Fibroblast of skin of scalp (primary cell): ENCODE results near the gene KAT2A.
A peak's percentile ranks its signal among the peaks of the same experiment; 100 is the strongest.

ENCODE experiments used
- DNase-seq: peaks from one replicate; pipeline ENCODE4 v3.0.0-alpha.2; 2013

The KAT2A gene

DNA sequence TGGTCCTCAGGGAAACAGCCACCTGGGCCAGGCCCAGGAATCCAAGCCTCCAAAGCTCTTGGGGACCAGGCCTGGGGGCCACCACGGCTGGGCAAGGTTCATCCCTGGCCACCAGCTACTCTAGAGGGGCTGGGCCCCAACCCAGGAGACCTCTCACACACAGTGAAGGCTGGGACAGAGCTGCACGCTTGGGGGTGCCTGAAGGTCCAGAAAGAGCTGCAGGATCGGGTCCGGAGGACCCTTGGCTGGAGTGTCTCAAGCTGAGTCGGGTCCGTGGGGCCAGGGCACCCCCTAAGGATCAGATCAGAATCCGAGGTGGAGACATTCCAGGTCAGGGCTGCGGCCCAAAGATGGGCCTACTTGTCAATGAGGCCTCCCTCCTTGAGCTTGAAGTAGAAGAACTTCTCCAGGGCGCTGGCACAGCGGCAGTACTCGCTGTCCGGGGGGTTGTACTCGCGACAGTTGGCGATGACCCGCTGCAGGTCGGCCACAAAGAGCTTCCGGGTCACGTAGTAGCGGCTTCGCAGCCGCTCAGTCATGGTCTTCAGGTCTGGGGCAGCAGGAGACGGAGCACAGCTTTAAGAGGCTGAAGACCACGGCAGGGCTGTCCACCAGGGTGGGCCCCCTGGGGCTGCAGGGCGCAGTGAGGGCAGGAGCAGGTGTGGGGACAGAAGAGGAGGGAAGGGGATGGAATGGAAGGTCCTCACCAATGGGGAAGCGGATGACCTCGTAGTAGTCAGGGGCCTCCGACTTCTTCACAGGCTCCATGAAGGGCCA lies 7.7 kb downstream of the KAT2A start:
- DNase-seq: no peak

DNA sequence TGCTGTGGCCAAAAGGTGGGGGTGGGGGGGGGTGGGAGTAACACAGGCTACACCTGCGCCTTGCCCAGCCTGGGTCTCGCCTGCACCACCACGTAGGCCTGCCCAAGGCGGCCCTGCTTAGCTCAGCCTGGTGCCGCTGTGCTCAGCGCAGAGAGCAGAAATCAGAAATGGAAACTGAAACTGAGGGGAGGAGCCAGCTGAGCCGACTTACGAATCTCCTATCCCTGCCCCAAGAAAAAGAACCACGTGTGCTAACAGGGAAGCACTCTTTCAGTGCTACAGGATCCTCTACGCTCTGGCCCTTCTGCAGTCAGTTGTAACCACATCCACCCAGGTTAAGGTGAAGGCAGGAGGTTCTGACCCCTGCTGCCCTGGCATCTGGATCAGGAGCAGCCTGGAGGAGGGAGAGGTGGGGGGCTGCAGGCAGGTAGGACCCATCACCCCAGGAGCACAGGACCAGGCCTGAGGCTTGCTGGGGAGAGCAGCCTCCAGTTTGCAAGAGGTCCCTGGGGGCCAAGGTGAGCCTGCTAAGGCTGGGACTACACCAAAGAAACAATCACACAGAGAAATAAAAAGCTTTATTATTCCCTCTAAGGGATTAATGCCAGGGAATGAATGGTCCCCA lies 8.5 kb downstream of the KAT2A start, which contains the start of gene DHX58:
TSS of gene DHX58 (minus strand) at position 163 of the 625 bp plus-strand sequence. CDS start 822 bp downstream, outside the sequence.
- peak; percentile 82 for DNase-seq

DNA sequence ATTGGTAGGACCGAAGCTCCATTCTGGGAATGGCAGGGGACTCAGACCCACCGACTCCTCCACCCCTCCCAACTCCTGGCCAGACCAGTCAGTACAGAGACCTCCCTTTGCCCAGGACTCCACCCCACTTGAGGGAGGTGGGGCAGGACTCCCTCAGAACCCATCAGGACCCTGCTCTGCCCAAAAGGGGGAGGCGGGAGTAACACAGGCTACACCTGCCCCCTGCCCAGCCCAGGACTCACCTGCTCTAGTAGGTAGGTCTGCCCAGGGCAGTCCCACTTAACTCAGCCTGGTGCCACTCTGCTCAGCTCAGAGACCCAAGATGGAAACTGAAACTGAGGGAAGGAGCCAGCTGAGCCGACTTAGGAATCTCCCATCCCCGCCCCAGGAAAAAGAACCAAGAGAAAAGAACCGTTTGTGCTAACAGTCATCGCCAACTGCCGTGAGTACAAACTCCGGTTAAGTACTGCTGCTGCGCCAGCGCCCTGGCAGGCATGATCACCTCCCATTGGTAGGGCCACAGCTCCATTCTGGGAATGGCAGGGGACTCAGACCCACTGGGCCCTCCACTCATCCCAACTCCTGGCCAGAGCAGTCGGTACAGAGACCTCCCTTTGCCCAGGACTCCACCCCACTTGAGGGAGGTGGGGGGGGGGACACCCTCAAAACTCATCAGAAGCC lies 9.2 kb downstream of the KAT2A start:
- no peak for DNase-seq

DNA sequence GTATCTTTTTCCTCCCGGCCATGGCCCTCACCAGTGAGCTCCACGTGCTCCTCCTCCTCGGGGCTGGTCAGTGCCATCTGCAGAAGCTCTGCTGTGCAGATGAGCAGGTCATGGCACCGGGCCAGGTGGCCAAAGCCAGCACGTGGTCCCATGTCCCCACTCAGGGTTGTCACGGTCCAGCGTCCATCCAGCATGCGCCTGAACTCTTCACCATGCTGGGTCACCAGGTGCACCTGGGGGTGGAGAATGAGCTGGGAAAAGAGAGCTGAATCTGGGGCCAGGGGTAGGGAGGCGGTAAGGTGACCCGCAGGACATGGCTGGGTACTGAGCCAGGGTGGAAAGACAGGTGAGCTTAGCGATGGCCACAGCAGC lies 9.9 kb downstream of the KAT2A start:
- DNase-seq: no peak

DNA sequence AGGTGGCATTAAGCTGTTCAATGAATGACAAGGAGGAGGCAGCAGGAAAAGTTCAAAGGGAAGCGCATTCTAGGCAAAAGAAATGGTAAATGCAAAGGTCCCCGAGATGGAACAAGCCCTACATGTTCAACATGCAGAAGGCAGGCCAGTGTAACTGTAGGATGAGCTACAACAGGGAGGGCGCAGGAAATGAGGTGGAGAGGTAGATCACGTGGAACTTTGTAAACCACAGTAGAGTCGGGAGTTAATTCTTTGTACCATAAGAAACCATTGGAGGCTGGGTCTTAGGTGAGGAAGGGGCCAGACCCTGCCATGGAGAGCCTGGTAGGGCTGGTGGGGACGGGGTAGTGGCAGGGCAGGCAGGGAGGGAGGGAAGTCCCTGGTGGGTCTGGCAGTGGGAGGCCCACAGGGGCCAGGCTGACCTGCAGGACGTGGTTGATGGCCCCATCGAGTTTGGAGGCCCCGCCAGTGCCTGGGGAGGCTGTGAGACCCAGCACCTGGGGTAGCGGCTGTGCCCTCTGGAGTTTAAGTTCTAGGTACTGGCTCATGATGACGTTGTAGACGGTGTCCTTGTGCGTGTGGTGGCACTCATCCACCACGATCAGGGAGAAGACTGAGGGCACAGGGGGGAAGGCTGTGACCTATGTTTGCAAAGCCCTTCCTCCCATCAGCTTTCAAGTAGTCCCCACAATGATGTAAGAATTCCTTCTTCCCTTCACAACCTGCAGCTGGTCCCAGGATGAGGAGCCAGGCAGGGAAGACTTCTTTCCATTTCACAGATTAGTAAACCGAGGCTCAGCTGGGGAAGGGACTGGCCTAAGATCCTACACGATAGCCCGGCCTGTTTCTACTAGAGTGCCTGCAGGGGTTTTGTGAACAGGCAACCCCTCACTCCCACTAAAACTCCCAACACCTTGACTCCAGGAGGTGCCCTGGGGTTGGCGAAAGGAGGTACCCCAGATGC lies 10.6 kb downstream of the KAT2A start:
- DNase-seq: no peak

DNA sequence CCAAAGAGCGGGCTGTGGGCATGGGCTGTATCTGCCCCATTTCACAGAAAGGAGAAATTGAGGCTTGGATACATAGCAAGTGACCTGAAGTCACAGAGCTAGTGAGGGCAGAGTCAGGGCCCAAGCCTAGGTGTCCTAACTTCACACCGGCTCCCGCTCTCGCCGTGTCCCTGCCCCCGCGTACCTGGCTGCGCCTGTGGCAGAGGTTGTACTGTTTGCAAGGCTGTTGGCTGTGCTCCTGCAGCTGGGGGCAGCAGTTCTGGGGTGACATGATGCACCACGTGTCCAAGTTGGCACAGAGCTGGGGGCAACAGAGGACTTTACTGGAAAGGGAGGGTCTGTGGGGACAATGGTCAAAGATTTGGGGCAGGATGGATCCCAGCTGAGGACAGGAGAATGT lies 12.1 kb downstream of the KAT2A start:
- no peak for DNase-seq

DNA sequence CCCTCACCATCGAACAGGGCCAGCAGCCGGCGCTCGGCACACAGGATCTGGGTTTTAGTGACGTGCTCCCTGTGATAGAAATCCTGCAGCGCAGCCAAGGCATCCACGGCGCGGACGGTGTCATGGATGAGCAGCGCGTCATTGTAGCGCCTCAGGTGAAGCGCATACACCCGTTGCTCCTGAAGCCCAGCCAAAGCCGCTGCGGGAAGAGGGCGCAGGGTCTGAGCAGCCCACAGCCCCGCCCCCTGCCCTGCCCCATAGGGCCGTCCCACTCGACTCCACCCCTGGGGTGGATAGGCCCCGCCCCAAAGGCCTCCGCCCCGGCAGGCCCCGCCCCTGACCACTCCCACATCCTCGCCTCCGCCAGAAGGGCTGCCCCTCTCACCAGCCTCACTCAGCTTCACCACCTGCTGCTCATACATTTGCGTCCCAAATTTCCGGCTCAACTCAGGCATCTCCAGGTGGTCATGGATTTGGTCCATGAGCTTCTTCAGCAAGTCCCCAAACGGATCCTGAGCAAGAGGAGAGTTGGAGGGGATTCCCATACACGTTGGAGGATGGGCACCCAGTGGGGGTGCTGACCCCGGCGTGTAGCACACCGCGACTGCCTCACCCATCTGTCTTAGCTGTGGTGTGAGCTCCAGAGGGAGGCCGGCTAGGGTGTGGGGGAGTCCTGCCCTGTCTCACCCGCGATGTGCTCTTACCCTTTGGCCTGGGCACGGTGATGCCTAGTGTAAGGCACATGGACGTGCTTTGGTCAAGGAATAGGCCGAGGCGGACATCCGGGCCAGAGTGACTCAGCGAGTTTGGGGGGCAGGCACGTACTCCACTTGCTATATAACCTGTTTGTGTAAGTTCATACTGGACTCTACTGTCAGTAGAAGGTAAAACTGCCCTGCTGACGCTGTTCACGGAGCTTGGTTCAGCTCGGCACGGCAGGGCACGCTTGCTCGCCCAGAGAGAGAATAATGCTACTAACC lies 13.3 kb downstream of the KAT2A start:
- DNase-seq: peak; percentile 60

DNA sequence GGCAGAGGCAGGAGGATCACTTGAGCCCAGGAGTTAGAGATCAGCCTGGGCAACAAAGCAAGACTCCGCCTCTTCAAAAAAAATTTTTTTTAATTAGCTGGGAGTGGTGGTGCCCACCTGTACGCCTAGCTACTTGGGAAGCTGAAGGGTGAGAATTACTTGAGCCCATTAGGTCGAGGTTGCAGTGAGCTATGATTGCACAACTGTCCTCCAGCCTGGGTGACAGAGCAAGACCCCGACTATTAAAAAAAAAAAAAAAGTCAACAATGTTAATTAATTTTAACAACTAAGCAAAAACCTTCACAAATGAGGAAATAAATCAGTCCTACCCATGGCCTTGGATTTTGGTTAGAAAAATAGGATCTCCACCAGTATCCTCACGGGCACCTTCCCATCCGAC lies 14.0 kb downstream of the KAT2A start:
- DNase-seq: no peak

DNA sequence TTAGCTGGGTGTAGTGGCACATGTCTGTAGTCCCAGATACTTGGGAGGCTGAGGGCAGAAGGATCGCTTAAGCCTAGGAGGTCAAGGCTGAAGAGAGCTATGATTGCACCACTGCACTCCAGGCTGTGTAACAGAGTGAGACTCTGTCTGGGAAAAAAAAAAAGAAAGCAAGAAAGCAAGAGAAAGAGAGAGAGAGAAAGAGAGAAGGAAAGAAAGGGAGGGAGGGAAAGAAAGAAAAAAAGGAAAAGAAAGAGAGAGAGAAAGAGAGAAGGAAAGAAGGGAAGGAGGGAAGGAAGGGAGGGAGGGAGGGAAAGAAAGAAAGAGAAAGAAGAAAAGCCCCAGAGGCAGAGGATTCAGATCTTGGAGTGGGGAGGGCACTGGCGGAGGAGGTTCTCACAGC lies 15.2 kb downstream of the KAT2A start:
- no peak for DNase-seq

DNA sequence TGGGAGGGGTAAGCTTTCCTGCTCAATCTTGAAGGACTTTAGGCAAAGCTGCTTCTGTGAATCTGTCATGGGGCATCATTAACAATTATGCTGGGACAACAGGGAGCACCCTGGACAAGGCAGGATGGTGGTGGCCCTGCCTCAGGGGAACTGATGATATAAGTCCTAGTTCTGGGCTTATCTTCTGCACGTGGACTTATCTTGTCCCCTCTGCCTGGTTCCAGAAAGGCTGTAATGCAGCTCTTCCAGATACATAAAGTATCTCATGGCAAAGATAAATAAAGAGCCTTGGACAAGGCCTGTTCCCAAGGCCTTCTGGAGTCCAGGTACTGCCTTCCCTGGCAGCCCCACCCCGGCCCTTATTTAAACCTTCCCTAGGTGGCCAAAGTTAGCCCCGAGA lies 16.9 kb downstream of the KAT2A start:
- DNase-seq: no peak

DNA sequence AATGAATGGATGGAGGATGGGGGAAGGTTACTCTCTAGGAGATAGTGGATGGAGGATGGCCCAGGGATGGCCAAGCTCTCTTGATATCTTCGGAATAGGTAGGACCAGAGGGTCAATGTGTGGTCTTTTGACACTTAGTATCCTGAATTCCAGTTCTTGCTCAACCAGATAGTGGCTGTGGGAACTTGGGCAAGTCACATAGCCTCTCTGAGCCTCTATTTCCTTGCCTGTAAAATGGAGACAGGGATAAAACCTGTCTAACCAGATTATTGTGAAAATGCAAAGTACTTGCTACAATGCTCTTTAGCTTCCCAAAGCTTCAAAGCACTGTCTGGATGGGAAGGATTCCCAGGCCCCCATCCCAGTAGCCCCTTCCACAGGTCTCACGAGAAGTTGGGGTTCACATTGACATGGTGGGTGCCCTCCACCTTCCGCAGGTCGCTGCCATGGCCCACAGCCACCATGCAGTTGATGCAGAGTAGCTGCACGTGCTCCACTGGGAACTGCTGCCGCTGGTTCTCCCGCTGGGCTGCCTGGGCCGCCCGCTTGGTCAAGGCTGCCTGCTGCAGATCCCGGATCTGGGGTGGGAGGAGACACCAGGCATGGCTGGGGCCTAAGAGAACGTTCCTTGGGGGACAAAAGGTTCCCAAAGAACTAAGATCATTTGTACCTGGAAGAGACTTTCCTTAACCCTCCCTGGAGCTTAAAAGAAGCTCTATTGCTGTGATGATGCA lies 17.8 kb downstream of the KAT2A start:
- DNase-seq: no peak

DNA sequence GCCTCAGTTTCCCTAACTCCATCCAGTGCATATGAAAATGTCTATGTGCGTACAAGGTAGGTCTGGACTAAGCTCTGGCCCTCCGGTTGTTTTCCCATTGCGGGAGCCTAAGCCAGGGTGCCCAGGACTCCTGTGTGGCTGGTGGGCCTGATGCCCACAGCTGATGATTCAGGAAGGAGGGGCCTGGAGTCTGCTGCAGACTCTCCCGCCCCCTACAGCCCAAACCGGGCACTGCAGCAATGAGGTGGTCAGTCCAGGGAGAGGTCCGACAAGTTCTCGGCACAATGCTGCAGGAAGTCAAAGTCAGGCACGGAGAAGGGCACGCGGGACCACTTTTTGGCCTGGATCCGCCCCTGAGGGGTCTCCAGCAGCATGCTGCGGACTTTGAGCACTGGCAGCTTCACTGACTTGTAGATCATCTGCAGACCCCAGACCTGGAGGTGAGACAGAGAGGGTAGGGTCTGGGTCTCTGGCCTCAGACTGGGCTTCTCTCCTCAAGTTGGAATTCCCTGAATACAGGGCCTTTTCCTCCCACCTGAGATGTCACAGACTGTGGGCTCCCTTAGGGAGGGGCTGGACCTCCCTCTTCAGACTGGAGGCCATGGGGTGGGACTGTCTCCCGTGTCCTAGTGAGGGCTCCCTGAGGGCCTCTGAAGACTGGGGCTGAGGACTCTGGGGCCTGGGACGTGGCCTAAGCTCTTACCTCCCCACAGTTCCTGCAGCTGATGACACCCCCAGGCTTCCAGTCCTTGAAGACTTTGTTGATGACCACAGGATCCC lies 19.5 kb downstream of the KAT2A start:
- DNase-seq: peak; percentile 64

DNA sequence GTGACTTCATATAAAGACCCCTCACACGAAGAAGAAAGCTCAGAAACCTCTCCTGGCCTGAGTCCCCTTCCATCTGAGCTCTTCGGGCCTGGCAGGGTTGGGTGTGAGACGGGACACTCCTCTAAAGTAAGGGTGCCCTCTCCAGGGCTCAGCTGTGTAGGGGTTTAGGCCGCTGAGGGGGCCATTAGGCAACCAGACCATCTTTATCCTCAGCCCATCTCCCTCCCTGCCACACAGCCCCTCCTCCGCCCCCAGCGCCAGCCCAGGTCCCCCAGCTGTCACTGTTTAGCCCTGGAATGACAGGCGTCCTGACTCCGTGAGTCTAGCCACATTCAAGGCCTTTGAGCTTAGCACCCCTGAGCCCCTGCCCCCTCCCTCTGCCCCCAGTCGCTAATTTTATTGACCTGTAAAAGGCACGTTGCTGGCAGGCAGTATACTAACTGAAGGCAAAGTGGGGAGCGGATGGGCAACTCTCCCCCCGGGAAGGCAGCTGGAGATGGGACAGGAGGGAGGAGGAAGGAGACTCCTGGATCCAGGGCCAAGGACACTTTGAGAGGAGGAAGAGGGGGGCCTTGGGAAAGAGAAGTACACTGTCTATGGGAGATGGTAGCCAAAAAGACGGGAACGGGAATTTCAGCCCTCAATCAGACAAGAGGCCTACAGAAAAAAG lies 22.3 kb downstream of the KAT2A start:
- no peak for DNase-seq

DNA sequence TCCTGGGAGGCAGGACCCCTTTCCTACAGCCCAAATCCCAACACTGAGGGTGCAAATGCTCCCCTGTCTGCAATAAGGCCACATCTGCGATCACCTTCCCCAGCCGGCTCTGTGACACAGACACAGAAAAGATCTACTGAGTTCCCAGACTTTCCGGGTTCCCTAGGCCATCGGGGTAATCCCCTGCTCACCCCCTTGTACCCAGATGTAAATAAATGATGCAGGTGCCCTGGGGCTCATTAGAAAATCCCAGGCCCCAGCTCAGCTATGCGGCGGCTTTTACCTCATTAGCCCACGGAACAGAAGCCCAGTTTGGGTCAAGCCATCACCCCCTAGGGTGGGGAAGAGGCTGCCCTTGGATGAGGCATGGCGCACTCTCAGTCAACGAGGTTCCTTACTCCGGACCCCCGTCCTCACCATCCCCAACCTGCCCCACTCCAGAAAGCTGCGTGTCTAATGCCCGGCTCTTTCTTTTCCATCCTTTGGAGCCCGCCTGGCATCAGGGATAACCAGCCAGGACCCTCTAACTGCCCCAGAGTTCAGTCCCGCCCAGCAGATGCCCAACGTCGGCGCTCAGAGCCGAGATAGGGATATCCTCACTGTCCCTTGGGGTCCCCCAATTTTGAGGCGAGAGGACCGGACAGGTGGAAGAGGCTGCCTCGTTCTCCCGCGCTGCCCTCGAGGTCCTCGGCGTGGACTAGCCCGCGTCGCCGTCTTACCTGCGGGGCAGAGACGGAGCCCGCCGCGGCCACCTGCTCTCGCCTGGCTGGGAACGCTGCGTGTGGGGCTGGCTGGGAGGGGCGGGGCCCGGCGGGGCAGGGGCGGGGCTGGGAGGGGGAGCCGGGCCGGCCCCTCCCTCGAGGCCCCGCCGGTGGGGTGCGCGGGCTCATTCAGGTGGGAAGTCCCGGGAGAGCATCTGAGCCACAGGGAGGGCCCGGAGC lies 23.2 kb downstream of the KAT2A start, which contains the start of gene ZNF385C:
TSS of gene ZNF385C (minus strand) at position 783 of the 941 bp plus-strand sequence. CDS start 35,417 bp downstream, outside the sequence.
- no peak for DNase-seq

DNA sequence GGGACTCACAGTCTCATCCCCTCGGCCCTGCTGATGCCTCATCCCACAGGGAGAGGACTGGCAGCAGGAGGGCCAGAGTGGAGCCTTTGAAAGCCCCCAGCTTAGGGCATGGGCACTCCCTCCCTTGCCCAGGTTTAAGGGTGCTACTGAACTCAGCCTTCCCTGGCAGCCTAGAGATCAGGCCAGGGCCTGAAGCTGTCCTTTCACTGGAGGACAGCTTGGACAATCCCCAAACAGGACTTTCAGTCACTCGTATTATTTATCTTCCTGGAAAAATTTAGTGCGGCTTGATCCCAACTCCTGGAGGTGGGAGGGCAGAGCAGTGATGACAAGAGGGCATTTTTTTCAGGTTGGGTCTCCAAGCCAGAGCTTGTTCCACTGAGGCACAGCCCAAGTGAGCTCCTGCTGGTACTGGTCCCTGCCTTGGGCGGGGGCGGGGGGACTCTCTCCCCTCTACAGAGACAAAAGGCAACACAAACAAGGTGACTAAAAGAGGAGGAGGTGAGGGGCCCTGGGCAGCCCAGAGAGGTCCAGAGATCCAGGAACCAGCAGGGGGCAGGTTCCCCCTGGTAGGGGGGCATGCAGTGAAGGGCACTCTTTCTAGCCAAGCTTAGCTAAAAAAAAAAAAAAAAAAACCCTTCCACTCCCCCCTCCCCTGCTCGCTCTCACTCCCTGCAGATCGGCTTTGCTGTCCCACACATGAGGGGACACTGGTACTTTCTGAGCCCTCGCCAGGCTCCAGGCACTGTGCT lies 24.6 kb downstream of the KAT2A start:
- no peak for DNase-seq

DNA sequence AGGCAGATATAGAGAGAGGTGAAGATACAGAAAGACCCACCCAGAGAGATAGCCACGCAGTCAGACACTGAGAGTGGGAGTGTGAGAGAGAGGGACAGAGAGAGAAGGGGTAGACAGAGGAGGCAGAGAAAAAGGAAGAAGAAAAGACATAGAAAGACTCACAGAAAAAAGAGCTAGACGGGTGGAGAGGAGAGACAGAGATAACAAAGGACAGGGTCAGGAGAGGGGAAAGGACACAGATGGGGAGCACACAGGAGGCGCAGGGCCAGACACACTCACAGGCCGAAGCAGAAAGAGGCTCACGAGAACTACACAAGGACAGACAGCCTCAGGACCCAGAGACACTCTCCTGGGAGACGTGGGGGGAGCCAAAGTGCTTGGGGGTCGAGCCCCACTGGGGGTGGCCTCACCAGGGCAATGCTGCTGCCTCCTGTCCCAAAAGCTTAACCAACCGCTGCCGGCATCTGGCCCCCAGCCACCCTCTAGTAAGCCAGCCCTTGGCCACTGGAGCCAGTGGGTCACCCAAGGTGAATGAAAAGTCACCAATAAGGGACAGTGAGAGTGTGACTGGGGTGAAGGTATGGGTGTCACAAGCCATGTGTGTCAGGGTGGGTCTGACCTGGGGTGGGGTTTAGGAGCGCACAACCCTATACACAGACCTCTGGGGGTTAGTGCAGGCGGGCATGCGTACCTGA lies 26.6 kb downstream of the KAT2A start:
- DNase-seq: no peak
